ENCODE data around the gene EDDM3A.

The EDDM3A gene

GRCh38 chr14:20790464-20791116 is 44.9 kb downstream of the EDDM3A start:
- no peak for DNase-seq

GRCh38 chr14:20791187-20791586 is 45.5 kb downstream of the EDDM3A start:
- DNase-seq: no peak

- DNase-seq: no peak
Measured at GRCh38 chr14:20791597-20791996, 45.9 kb downstream of the EDDM3A start.

GRCh38 chr14:20792556-20792955 is 46.9 kb downstream of the EDDM3A start:
- DNase-seq: no peak

GRCh38 chr14:20794644-20795369 is 49.1 kb downstream of the EDDM3A start:
- no peak for DNase-seq

GRCh38 chr14:20797164-20797563 is 51.5 kb downstream of the EDDM3A start:
- DNase-seq: no peak
